ENCODE measurements around the gene ARID2. TPM values are rescaled to one million over a fixed set of nuclear protein-coding genes. Genes with fewer than 3 reads are reported as not detected.

Gene ARID2
- total RNA-seq, 1 donor from 2014 or later, result 49.7 TPM

- H3K36me3 Mint-ChIP-seq, result peaks cover 21% of the 10 kb centered on the region
- no peak overlapping the region for H3K27ac Mint-ChIP-seq
- H3K4me3 Mint-ChIP-seq, result no peak overlapping the region
- no peak for DNase-seq (ENCODE audit: extremely low spot score, unreplicated experiment)
- no peaks in the 10 kb centered on the region for H3K27me3 Mint-ChIP-seq
- TF ChIP-seq CTCF (conservative IDR thresholded peaks at IDR 0.05), result no peak
- no peaks in the 10 kb centered on the region for H3K4me1 Mint-ChIP-seq (ENCODE audit: unreplicated experiment)
- H3K9me3 Mint-ChIP-seq, result no peaks in the 10 kb centered on the region
Measured at GRCh38 chr12:45934956-45935355, 205.4 kb downstream of the ARID2 start.

DNA sequence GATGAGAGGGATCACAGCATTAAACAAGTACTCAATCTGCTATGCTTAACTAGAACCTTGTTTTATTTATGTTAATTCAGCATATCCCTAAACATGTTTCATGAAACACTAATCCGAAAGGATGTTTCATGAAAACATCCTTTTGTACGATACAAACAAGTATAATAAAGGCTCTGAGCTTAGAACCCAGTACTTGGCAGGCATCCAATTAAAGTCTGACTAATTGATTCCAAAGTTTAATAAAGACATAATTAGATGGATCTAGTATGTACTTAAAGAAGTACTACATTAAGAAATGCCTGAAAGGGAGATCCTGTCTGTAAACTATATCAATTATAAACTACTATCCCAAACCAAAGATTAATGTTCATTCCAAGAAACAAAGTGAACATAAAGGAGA, 209.1 kb downstream of the ARID2 start:
- Mint-ChIP-seq H3K27me3 (no peaks in the 10 kb centered on the region), H3K27ac (no peak overlapping the region), H3K4me1 (ENCODE audit: unreplicated experiment) (no peaks in the 10 kb centered on the region), H3K36me3 (peaks cover 34% of the 10 kb centered on the region), H3K9me3 (no peaks in the 10 kb centered on the region), H3K4me3 (no peak overlapping the region)
- TF ChIP-seq CTCF (conservative IDR thresholded peaks at IDR 0.05), result no peak
- DNase-seq (ENCODE audit: extremely low spot score, unreplicated experiment), result no peak

DNA sequence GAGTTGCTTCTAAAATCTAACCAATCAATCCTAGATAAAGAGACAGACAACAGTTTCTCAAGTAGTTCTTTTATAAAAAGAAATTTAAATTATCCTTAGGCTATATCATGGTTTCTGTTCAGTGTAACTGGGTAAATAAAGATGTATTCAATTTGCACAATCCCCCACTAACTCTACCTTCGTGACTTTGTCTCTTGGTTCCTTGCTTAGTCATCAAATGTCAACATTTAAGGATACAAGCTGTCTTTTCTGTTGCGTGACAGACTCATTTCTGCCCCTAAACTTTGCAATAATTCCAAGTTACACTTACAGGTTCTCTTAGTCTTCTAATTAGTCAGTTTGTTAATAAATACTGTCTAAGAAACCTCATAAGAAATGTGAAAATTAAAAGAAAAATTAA, 210.3 kb downstream of the ARID2 start:
- TF ChIP-seq CTCF (conservative IDR thresholded peaks at IDR 0.05), result no peak
- H3K27ac Mint-ChIP-seq, result no peak overlapping the region
- H3K4me3 Mint-ChIP-seq, result no peak overlapping the region
- H3K9me3 Mint-ChIP-seq, result no peaks in the 10 kb centered on the region
- no peaks in the 10 kb centered on the region for H3K27me3 Mint-ChIP-seq
- peaks cover 2% of the 10 kb centered on the region for H3K4me1 Mint-ChIP-seq (ENCODE audit: unreplicated experiment)
- no peak for DNase-seq (ENCODE audit: extremely low spot score, unreplicated experiment)
- H3K36me3 Mint-ChIP-seq, result peaks cover 38% of the 10 kb centered on the region

- no peak for DNase-seq (ENCODE audit: extremely low spot score, unreplicated experiment)
- Mint-ChIP-seq H3K36me3 (peaks cover 40% of the 10 kb centered on the region), H3K4me3 (no peak overlapping the region), H3K9me3 (no peaks in the 10 kb centered on the region), H3K4me1 (ENCODE audit: unreplicated experiment) (peaks cover 4% of the 10 kb centered on the region), H3K27me3 (no peaks in the 10 kb centered on the region), H3K27ac (no peak overlapping the region)
- TF ChIP-seq CTCF (conservative IDR thresholded peaks at IDR 0.05), result no peak
Measured at GRCh38 chr12:45944771-45945170, 215.3 kb downstream of the ARID2 start.

DNA sequence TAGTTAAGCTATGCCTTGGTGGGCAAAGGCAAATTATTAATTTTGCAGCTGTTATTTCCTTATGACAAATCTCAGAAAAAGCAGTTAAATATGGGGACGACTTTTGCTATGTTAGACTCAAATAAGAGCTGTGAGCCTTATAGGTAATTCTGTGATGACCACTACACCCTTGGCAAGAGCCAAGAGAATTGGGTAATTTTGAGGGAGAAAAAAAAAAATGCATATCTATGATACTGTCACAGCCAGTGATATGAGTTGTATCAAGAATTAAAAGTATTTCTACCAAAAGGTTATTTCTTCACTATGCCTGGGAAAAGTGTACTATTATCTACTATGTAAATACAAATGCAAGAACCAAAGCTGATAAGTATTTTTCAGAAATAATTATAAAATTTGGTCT, 216.9 kb downstream of the ARID2 start:
- no peaks in the 10 kb centered on the region for H3K9me3 Mint-ChIP-seq
- no peak for DNase-seq (ENCODE audit: extremely low spot score, unreplicated experiment)

More for the DNA sequence above, 216.9 kb downstream of the ARID2 start:
- H3K4me1 Mint-ChIP-seq (ENCODE audit: unreplicated experiment), result peaks cover 4% of the 10 kb centered on the region
- TF ChIP-seq CTCF (conservative IDR thresholded peaks at IDR 0.05), result no peak
- H3K27ac Mint-ChIP-seq, result no peak overlapping the region
- no peaks in the 10 kb centered on the region for H3K27me3 Mint-ChIP-seq
- H3K4me3 Mint-ChIP-seq, result no peak overlapping the region
- H3K36me3 Mint-ChIP-seq, result peaks cover 38% of the 10 kb centered on the region
